ENCODE measurements around the gene GRHL3.

GRHL3 gene

GRCh38 chr1:24348196-24348595 is 29.0 kb downstream of the GRHL3 start:
- H3K4me2 ChIP-seq (ENCODE audit: low read length), result no peak overlapping the region
- H3K9ac ChIP-seq (ENCODE audit: low read depth, low read length), result no peak overlapping the region
- no peak overlapping the region for H3K4me3 ChIP-seq (ENCODE audit: low read length)
- no peaks in the 10 kb centered on the region for H3K36me3 ChIP-seq (ENCODE audit: insufficient read depth, low read length)
- no peaks in the 10 kb centered on the region for H3K9me3 ChIP-seq (replicated peaks; ENCODE audit: low read length)
- H3K27me3 ChIP-seq (ENCODE audit: control insufficient read depth, insufficient read depth, low read length), result peaks cover 39% of the 10 kb centered on the region
- peaks cover 17% of the 10 kb centered on the region for H3K4me1 ChIP-seq (ENCODE audit: control insufficient read depth, insufficient read depth, low read length)

DNA sequence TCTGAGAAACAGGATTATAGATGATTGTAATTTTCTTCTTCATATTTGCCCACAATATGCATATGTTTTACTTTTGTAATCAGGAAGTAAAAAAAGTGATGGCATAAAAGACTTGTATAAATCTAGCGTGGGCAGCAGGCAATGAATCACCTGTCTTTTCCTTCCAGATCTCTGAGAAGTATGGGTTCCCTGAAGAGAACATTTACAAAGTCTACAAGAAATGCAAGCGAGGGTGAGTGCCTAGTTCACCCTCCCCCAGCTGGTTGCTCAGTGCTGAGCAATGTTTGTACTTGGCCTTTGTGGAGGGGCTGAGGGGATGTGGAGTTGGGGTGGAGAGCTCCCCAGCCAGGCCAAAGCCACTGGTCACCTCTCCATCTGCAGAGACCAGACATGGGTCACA is 30.7 kb downstream of the GRHL3 start:
- H3K4me3 ChIP-seq (ENCODE audit: low read length), result no peak overlapping the region
- H3K9me3 ChIP-seq (replicated peaks; ENCODE audit: low read length), result no peaks in the 10 kb centered on the region
- H3K36me3 ChIP-seq (ENCODE audit: insufficient read depth, low read length), result no peaks in the 10 kb centered on the region
- peaks cover 31% of the 10 kb centered on the region for H3K27me3 ChIP-seq (ENCODE audit: control insufficient read depth, insufficient read depth, low read length)
- no peak overlapping the region for H3K4me2 ChIP-seq (ENCODE audit: low read length)
- peaks cover 17% of the 10 kb centered on the region for H3K4me1 ChIP-seq (ENCODE audit: control insufficient read depth, insufficient read depth, low read length)
- no peak overlapping the region for H3K9ac ChIP-seq (ENCODE audit: low read depth, low read length)

DNA sequence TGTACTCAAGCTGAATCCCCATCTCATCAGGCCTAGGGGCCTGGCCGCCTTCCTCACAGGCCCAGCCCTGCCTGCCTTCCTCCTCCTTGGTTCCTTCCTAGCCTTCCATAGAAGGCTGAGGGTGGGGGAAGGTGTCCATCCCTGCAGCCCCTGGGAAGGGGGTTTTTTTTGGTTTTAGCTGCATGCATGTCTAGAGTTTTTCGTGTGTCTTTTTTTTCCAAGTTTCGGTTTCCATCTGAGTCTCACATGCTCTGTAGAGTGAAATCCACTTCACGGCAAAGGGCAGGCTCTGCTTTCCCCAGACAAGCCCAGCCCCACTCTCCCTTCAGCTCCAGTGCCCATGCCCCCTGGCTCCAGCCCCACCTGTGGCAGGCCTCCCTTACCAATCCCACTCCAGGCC is 32.1 kb downstream of the GRHL3 start:
- H3K9me3 ChIP-seq (replicated peaks; ENCODE audit: low read length), result no peaks in the 10 kb centered on the region
- H3K4me2 ChIP-seq (ENCODE audit: low read length), result no peak overlapping the region
- peaks cover 17% of the 10 kb centered on the region for H3K4me1 ChIP-seq (ENCODE audit: control insufficient read depth, insufficient read depth, low read length)
- H3K27me3 ChIP-seq (ENCODE audit: control insufficient read depth, insufficient read depth, low read length), result peaks cover 23% of the 10 kb centered on the region
- H3K9ac ChIP-seq (ENCODE audit: low read depth, low read length), result no peak overlapping the region
- H3K36me3 ChIP-seq (ENCODE audit: insufficient read depth, low read length), result no peaks in the 10 kb centered on the region
- H3K4me3 ChIP-seq (ENCODE audit: low read length), result no peak overlapping the region

DNA sequence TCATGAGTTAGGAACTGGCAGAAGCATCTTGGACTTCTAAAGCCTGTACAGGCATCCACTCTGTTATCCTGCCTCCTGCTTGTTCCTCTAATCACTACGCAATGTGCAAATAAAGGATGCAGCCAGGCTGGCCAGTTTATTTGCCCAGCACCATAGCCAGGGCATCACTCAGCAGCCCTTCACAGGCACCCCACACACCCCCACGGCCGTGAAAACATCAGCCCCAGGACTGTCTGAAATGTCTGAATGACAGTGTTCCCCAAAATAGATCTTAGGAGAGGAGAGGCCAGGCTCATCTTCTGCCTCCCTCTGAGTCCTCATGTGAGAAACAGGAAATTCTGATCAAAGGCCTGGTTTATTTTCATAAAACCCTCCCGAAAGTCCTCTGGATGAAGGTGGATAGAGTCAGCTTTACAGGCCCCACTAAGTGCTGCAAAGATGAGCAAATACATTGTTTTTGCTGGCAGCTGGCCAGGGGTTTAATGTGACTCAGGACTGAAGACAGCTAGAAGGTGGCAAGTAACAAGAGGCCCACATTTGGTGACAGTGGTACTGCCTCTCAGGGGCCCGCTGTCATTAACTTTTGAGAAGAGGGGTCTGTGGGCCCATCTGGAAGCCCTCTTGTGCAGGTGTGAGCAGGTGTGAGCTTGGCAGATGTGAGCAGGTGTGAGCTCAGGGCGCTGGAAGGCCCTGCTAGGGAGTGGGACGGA is 32.9 kb downstream of the GRHL3 start:
- Histone ChIP-seq H3K9ac (ENCODE audit: low read depth, low read length) (no peak overlapping the region), H3K4me2 (ENCODE audit: low read length) (no peak overlapping the region), H3K4me1 (ENCODE audit: control insufficient read depth, insufficient read depth, low read length) (peaks cover 17% of the 10 kb centered on the region), H3K27me3 (ENCODE audit: control insufficient read depth, insufficient read depth, low read length) (peaks cover 14% of the 10 kb centered on the region), H3K4me3 (ENCODE audit: low read length) (no peak overlapping the region), H3K9me3 (replicated peaks; ENCODE audit: low read length) (no peaks in the 10 kb centered on the region), H3K36me3 (ENCODE audit: insufficient read depth, low read length) (no peaks in the 10 kb centered on the region)

DNA sequence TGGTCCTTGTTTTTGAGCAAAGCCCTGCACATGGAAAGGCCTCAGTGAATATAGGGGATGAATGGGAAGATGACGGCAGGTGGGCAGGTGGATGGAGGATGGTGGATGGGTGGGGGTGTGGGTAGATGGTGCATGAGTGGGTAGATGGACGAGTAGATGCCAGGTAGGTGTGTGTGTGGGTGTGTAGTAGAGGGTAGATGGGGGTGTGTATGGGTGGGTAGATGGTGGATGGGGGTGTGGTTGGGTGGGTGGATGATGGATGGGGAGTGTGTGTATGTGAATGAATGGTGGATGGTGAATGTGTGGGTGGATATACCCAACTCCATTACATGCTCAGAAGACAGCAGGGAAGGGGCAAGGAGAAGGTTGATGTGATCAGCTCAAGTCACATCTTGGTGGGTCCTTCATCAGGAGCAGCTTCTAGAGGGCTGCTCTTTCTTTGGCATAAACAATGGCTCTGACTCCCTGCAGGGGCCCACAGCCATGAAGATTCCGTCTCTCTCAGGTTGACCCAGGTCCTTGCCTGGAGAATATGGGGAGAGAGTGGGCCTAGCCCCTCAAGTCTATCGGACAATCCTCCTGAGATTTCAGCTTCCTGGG is 34.2 kb downstream of the GRHL3 start:
- H3K27me3 ChIP-seq (ENCODE audit: control insufficient read depth, insufficient read depth, low read length), result peaks cover 7% of the 10 kb centered on the region
- H3K36me3 ChIP-seq (ENCODE audit: insufficient read depth, low read length), result no peaks in the 10 kb centered on the region
- H3K4me1 ChIP-seq (ENCODE audit: control insufficient read depth, insufficient read depth, low read length), result peaks cover 17% of the 10 kb centered on the region
- no peak overlapping the region for H3K9ac ChIP-seq (ENCODE audit: low read depth, low read length)
- H3K9me3 ChIP-seq (replicated peaks; ENCODE audit: low read length), result no peaks in the 10 kb centered on the region
- no peak overlapping the region for H3K4me3 ChIP-seq (ENCODE audit: low read length)
- no peak overlapping the region for H3K4me2 ChIP-seq (ENCODE audit: low read length)

DNA sequence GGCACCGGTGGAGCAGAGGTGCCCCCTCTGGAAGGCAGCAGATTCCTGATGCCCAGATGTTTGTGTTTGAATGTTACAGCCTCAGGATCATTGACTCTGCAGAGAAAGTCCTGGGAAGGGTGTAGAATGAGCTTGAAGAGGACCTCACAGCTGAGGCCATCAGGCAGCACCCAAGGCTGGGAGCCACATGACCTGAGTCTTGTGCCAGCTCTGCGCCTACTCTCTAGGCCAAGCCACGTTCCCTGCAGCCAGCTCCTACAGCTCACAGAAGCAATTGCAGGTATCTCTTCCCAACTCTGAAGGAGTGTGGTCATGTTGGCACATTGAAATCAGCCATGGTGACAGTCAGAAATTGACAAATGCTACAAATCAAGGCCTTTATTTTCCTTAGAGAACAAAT is 36.3 kb downstream of the GRHL3 start:
- no peak overlapping the region for H3K9ac ChIP-seq (ENCODE audit: low read depth, low read length)
- H3K27me3 ChIP-seq (ENCODE audit: control insufficient read depth, insufficient read depth, low read length), result no peaks in the 10 kb centered on the region
- H3K4me2 ChIP-seq (ENCODE audit: low read length), result no peak overlapping the region
- no peaks in the 10 kb centered on the region for H3K9me3 ChIP-seq (replicated peaks; ENCODE audit: low read length)
- H3K4me1 ChIP-seq (ENCODE audit: control insufficient read depth, insufficient read depth, low read length), result peaks cover 9% of the 10 kb centered on the region
- no peaks in the 10 kb centered on the region for H3K36me3 ChIP-seq (ENCODE audit: insufficient read depth, low read length)
- no peak overlapping the region for H3K4me3 ChIP-seq (ENCODE audit: low read length)

DNA sequence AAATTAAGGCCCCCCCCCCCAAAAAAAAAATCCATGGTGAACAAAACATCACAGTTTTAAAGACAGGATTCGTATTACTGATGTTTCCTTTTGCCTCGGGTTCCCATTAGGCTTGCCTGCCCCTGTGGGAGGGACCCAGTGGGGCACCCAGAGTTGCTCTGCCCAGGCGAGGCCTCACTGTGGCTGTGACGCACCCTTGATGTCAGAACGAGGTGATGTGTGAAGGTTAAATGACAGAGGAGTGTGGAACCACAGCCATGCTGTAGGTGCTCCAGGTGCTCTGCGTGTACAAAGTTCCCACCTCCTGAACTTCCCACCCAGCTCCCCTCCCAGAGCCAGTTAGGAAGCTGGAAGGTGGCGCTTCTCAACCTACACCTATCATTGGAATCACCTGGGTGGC is 37.9 kb downstream of the GRHL3 start:
- Histone ChIP-seq H3K4me1 (ENCODE audit: control insufficient read depth, insufficient read depth, low read length) (peaks cover 4% of the 10 kb centered on the region), H3K4me3 (ENCODE audit: low read length) (no peak overlapping the region), H3K4me2 (ENCODE audit: low read length) (no peak overlapping the region), H3K9ac (ENCODE audit: low read depth, low read length) (no peak overlapping the region), H3K9me3 (replicated peaks; ENCODE audit: low read length) (no peaks in the 10 kb centered on the region), H3K27me3 (ENCODE audit: control insufficient read depth, insufficient read depth, low read length) (no peaks in the 10 kb centered on the region), H3K36me3 (ENCODE audit: insufficient read depth, low read length) (no peaks in the 10 kb centered on the region)

GRCh38 chr1:24360681-24361080 is 41.5 kb downstream of the GRHL3 start:
- H3K4me3 ChIP-seq (ENCODE audit: low read length), result no peak overlapping the region
- H3K36me3 ChIP-seq (ENCODE audit: insufficient read depth, low read length), result no peaks in the 10 kb centered on the region
- H3K4me1 ChIP-seq (ENCODE audit: control insufficient read depth, insufficient read depth, low read length), result peaks cover 34% of the 10 kb centered on the region

DNA sequence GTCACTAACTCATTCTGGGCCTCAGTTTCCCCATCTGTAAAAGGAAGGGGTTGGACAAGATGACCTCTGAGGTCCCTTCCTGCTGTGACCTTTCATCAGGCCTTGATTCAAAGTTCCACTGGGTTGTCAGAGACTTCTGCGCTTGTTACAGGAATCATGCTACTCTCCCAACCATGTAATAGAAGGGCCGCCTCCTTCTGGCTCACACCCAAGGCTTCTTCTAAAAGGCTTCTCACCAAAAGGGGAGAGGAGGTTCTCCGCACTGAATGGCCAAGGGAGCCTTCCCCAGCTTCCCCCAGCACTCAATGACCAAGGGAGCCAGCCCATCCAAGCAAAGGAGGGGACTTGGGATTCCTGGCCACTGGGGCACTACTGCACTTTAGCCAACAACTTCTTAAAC is 42.7 kb downstream of the GRHL3 start:
- Histone ChIP-seq H3K9me3 (replicated peaks; ENCODE audit: low read length) (no peaks in the 10 kb centered on the region), H3K4me1 (ENCODE audit: control insufficient read depth, insufficient read depth, low read length) (peaks cover 37% of the 10 kb centered on the region), H3K36me3 (ENCODE audit: insufficient read depth, low read length) (no peaks in the 10 kb centered on the region), H3K4me2 (ENCODE audit: low read length) (no peak overlapping the region), H3K9ac (ENCODE audit: low read depth, low read length) (no peak overlapping the region), H3K27me3 (ENCODE audit: control insufficient read depth, insufficient read depth, low read length) (no peaks in the 10 kb centered on the region), H3K4me3 (ENCODE audit: low read length) (no peak overlapping the region)

More at GRCh38 chr1:24360681-24361080, 41.5 kb downstream of the GRHL3 start:
- H3K9ac ChIP-seq (ENCODE audit: low read depth, low read length), result no peak overlapping the region
- H3K9me3 ChIP-seq (replicated peaks; ENCODE audit: low read length), result no peaks in the 10 kb centered on the region
- H3K27me3 ChIP-seq (ENCODE audit: control insufficient read depth, insufficient read depth, low read length), result no peaks in the 10 kb centered on the region
- H3K4me2 ChIP-seq (ENCODE audit: low read length), result no peak overlapping the region

- H3K36me3 ChIP-seq (ENCODE audit: insufficient read depth, low read length), result no peaks in the 10 kb centered on the region
Observed at GRCh38 chr1:24362396-24362795, 43.2 kb downstream of the GRHL3 start.

DNA sequence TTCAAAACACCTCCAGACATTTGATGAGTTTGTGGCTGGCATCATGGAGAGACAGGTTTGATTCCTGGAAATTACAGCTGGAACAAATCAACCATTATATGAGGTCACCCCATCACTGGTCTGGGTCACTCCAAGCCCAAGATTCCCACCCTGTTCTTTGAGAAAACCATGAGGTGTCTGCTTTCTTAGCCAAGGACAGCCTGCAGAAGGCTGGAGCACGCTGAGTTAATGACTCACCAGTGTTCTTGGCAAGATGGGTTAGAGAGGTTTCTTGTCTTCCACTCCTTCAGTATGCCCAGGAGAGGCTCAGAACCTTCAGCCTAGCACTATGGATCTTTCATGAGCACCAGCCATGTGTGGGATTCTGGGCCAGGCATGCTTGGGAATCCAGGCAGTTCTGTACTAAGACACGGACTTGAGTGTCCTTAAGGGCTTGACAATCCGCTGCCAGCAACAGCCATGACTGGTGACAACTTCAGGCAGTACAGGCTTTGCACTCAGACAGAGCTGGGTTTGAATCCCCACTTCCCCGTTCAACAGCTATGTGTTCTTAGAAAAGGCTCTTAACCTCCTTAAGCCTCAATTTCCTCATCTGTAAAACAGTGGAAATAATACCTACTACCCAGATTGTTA is 43.9 kb downstream of the GRHL3 start:
- H3K27me3 ChIP-seq (ENCODE audit: control insufficient read depth, insufficient read depth, low read length), result no peaks in the 10 kb centered on the region
- H3K4me3 ChIP-seq (ENCODE audit: low read length), result no peak overlapping the region
- no peaks in the 10 kb centered on the region for H3K9me3 ChIP-seq (replicated peaks; ENCODE audit: low read length)
- H3K36me3 ChIP-seq (ENCODE audit: insufficient read depth, low read length), result no peaks in the 10 kb centered on the region
- peaks cover 37% of the 10 kb centered on the region for H3K4me1 ChIP-seq (ENCODE audit: control insufficient read depth, insufficient read depth, low read length)
- no peak overlapping the region for H3K9ac ChIP-seq (ENCODE audit: low read depth, low read length)
- no peak overlapping the region for H3K4me2 ChIP-seq (ENCODE audit: low read length)

More at GRCh38 chr1:24362396-24362795, 43.2 kb downstream of the GRHL3 start:
- Histone ChIP-seq H3K4me1 (ENCODE audit: control insufficient read depth, insufficient read depth, low read length) (peaks cover 37% of the 10 kb centered on the region), H3K4me3 (ENCODE audit: low read length) (no peak overlapping the region), H3K4me2 (ENCODE audit: low read length) (no peak overlapping the region), H3K9ac (ENCODE audit: low read depth, low read length) (no peak overlapping the region), H3K9me3 (replicated peaks; ENCODE audit: low read length) (no peaks in the 10 kb centered on the region), H3K27me3 (ENCODE audit: control insufficient read depth, insufficient read depth, low read length) (no peaks in the 10 kb centered on the region)
